H1 (cell line): ENCODE results near the gene FBN1. TPM values are rescaled to one million over a fixed set of nuclear protein-coding genes. Genes with fewer than 3 reads are reported as not detected.

Experiments used
- CTCF ChIA-PET: fragments of 300-600 bp; sonication (Branson Sonifier 250); formaldehyde crosslinking; loops from one replicate; lab custom pipeline; 2021; ENCODE audit not compliant: partially characterized antibody; lab: Charles Lee
- POLR2A ChIA-PET: fragments of 300-600 bp; sonication (Branson Sonifier 250); formaldehyde crosslinking; loops from one replicate; lab custom pipeline; 2021; ENCODE audit warnings: inconsistent platforms; ENCODE audit not compliant: partially characterized antibody; lab: Charles Lee
- DNase-seq, 2 experiments: peaks; one replicate each; pipeline versions ENCODE4 v3.0.0 to v3.0.0-alpha.2; 2010 to 2022; ENCODE audit warnings: low spot score in 2 of 2, low read depth in 1 of 2, mixed read lengths in 1 of 2
- FAIRE-seq: peaks from 2 replicates; lab custom pipeline; 2011; peaks lifted over from hg19 to GRCh38; lab: Jason Lieb, UNC
- H2AFZ ChIP-seq: 2 replicates; pipeline ENCODE4 v1.8.1; 2012; ENCODE audit warnings: low read length, inconsistent platforms
- H2AK5ac ChIP-seq: 2 replicates; pipeline ENCODE4 v1.6.1; 2013; ENCODE audit warnings: low read depth, low read length
- H2BK120ac ChIP-seq: replicated peaks from 2 replicates; pipeline ENCODE3; 2013; ENCODE audit warnings: low read depth, low read length, inconsistent platforms
- H2BK12ac ChIP-seq: 2 replicates; pipeline ENCODE4 v1.6.1; 2013; ENCODE audit warnings: low read depth, low read length
- H2BK15ac ChIP-seq: 2 replicates; pipeline ENCODE4 v1.6.1; 2013; ENCODE audit warnings: low read length
- H2BK20ac ChIP-seq: 2 replicates; pipeline ENCODE4 v1.6.1; 2013; ENCODE audit warnings: low read length
- H2BK5ac ChIP-seq: 2 replicates; pipeline ENCODE4 v1.6.1; 2013; ENCODE audit warnings: low read depth, low read length
- H3K14ac ChIP-seq: 2 replicates; pipeline ENCODE4 v1.6.1; 2013; ENCODE audit warnings: inconsistent platforms; ENCODE audit not compliant: insufficient read length
- H3K18ac ChIP-seq: 2 replicates; pipeline ENCODE4 v1.6.1; 2013; ENCODE audit warnings: low read length; ENCODE audit errors: extremely low read depth
- H3K23ac ChIP-seq: 2 replicates; pipeline ENCODE4 v1.6.1; 2013; ENCODE audit warnings: inconsistent platforms; ENCODE audit not compliant: insufficient read length
- H3K23me2 ChIP-seq: 2 replicates; pipeline ENCODE4 v1.6.1; 2013; ENCODE audit warnings: low read depth, low read length
- H3K27ac ChIP-seq: 2 replicates; pipeline ENCODE4 v1.6.1; 2011; ENCODE audit warnings: low read depth, low read length, inconsistent platforms
- H3K27me3 ChIP-seq, 4 experiments: replicated peaks in 1 of 4; 1 replicate in 1 of 4; 2 replicates in 3 of 4; pipeline versions ENCODE4 v1.6.1 to v1.8.1; 2011 to 2013; ENCODE audit warnings: low read length in 3 of 4, mild to moderate bottlenecking in 3 of 4, inconsistent platforms in 2 of 4, mixed read lengths in 2 of 4, moderate library complexity in 1 of 4; ENCODE audit not compliant: control insufficient read depth in 3 of 4, insufficient read depth in 3 of 4; ENCODE audit errors: extremely low read depth in 1 of 4
- H3K36me3 ChIP-seq, 4 experiments: 2 replicates each; pipeline versions ENCODE4 v1.6.1 to v1.8.1; 2011 to 2013; ENCODE audit warnings: mild to moderate bottlenecking in 4 of 4, low read length in 3 of 4, moderate library complexity in 2 of 4, control low read depth in 1 of 4, inconsistent platforms in 1 of 4; ENCODE audit not compliant: insufficient read depth in 4 of 4, control insufficient read depth in 2 of 4
- H3K4ac ChIP-seq: replicated peaks from 2 replicates; pipeline ENCODE3; 2013; ENCODE audit warnings: low read length, low read depth, mixed read lengths, inconsistent platforms; ENCODE audit not compliant: insufficient read length
- H3K4me1 ChIP-seq, 4 experiments: replicated peaks in 1 of 4; 1 replicate in 1 of 4; 2 replicates in 3 of 4; pipeline versions ENCODE4 v1.6.1 to v1.8.1; 2011 to 2013; ENCODE audit warnings: low read length in 3 of 4, inconsistent platforms in 2 of 4, mixed read lengths in 1 of 4; ENCODE audit not compliant: insufficient read depth in 4 of 4, control insufficient read depth in 3 of 4
- H3K4me2 ChIP-seq, 2 experiments: 2 replicates each; pipeline versions ENCODE4 v1.6.1 to v1.8.1; 2011 to 2013; ENCODE audit warnings: low read depth in 2 of 2, low read length in 2 of 2, control low read depth in 1 of 2, inconsistent platforms in 1 of 2, mild to moderate bottlenecking in 1 of 2; ENCODE audit not compliant: insufficient read depth in 1 of 2
- H3K4me3 ChIP-seq, 4 experiments: fragments of 200-600, 300-600 bp in 1 of 4; sonication (generic), shearing (Covaris generic), sonication (Bioruptor Twin) in 1 of 4; 2 replicates each; pipeline versions ENCODE4 v1.5.1 to v1.8.1; 2011 to 2016; ENCODE audit warnings: low read length in 4 of 4, low read depth in 3 of 4, control low read depth in 2 of 4, inconsistent platforms in 2 of 4, mild to moderate bottlenecking in 2 of 4, mixed read lengths in 1 of 4, moderate library complexity in 1 of 4; ENCODE audit not compliant: insufficient read depth in 2 of 4; ENCODE audit errors: extremely low read depth in 1 of 4
- H3K56ac ChIP-seq: replicated peaks from 2 replicates; pipeline ENCODE3; 2013; ENCODE audit warnings: low read depth, mild to moderate bottlenecking, mixed read lengths, low read length, inconsistent platforms; ENCODE audit not compliant: insufficient read length
- H3K79me1 ChIP-seq: 2 replicates; pipeline ENCODE4 v1.6.1; 2013; ENCODE audit warnings: low read depth, low read length, control low read depth
- H3K79me2 ChIP-seq, 2 experiments: 2 replicates each; pipeline versions ENCODE4 v1.6.1 to v1.8.1; 2012 to 2013; ENCODE audit warnings: low read length in 2 of 2, mild to moderate bottlenecking in 2 of 2, inconsistent platforms in 1 of 2; ENCODE audit not compliant: insufficient read depth in 2 of 2, control insufficient read depth in 1 of 2
- H3K9ac ChIP-seq, 4 experiments: replicated peaks in 1 of 4; 1 replicate in 1 of 4; 2 replicates in 3 of 4; pipeline versions ENCODE4 v1.6.1 to v1.8.1; 2011 to 2013; ENCODE audit warnings: low read depth in 3 of 4, low read length in 3 of 4, control low read depth in 2 of 4, mild to moderate bottlenecking in 2 of 4, moderate library complexity in 2 of 4, inconsistent platforms in 1 of 4; ENCODE audit errors: extremely low read depth in 1 of 4
- H3K9me3 ChIP-seq, 2 experiments: 2 replicates each; pipeline versions ENCODE4 v1.6.1 to v1.8.1; 2012 to 2013; ENCODE audit warnings: mild to moderate bottlenecking in 2 of 2, moderate library complexity in 2 of 2, control low read depth in 1 of 2, inconsistent platforms in 1 of 2, low read depth in 1 of 2, low read length in 1 of 2, mixed read lengths in 1 of 2; ENCODE audit not compliant: insufficient read depth in 2 of 2
- H4K20me1 ChIP-seq, 2 experiments: replicated peaks in 1 of 2; 2 replicates each; pipeline versions ENCODE3 to v1.8.1; 2011 to 2013; ENCODE audit warnings: inconsistent platforms in 2 of 2, low read length in 2 of 2, mild to moderate bottlenecking in 1 of 2; ENCODE audit not compliant: insufficient read depth in 2 of 2, control insufficient read depth in 1 of 2
- H4K5ac ChIP-seq: 2 replicates; pipeline ENCODE4 v1.6.1; 2013; ENCODE audit warnings: low read length, low read depth, mixed read lengths, inconsistent platforms; ENCODE audit not compliant: insufficient read length
- H4K8ac ChIP-seq: 2 replicates; pipeline ENCODE4 v1.8.0; 2013; ENCODE audit warnings: mild to moderate bottlenecking, moderate library complexity, low read length, inconsistent platforms; ENCODE audit not compliant: insufficient read depth; ENCODE audit errors: extremely low read depth
- H4K91ac ChIP-seq: replicated peaks from 2 replicates; pipeline ENCODE3; 2013; ENCODE audit warnings: low read length, mixed read lengths, inconsistent platforms; ENCODE audit not compliant: insufficient read length
- ASH2L ChIP-seq: fragments of 200-600, 300-600 bp; sonication (generic); IDR thresholded peaks from one replicate; pipeline ENCODE4 v1.7.1; 2017; ENCODE audit warnings: low read length
- BCL11A ChIP-seq, 2 experiments: IDR thresholded peaks; one replicate each; pipeline ENCODE4 v1.6.1; 2011; ENCODE audit warnings: low read depth in 2 of 2, low read length in 2 of 2, mild to moderate bottlenecking in 2 of 2
- BRCA1 ChIP-seq: IDR thresholded peaks from 2 replicates; pipeline ENCODE4 v1.6.1; 2012; ENCODE audit warnings: low read depth, low read length, improper control_type of control experiment
- CEBPB ChIP-seq: IDR thresholded peaks from 2 replicates; pipeline ENCODE4 v1.6.1; 2012; ENCODE audit warnings: low read depth, low read length
- CHD1 ChIP-seq: IDR thresholded peaks from 2 replicates; pipeline ENCODE4 v1.6.1; 2012; ENCODE audit warnings: low read depth, low read length, improper control_type of control experiment
- CTBP2 ChIP-seq: IDR thresholded peaks from 2 replicates; pipeline ENCODE4 v1.7.0; 2011; ENCODE audit warnings: borderline replicate concordance, mild to moderate bottlenecking, moderate library complexity, mixed read lengths, low read length; ENCODE audit not compliant: insufficient read depth, insufficient read length
- EGR1 ChIP-seq: IDR thresholded peaks from 2 replicates; pipeline ENCODE4 v1.6.1; 2011; ENCODE audit warnings: low read depth, low read length, borderline replicate concordance
- GABPA ChIP-seq: IDR thresholded peaks from 2 replicates; pipeline ENCODE4 v1.6.1; 2011; ENCODE audit warnings: mild to moderate bottlenecking, low read length, moderate library complexity, borderline replicate concordance; ENCODE audit not compliant: insufficient read depth
- JUN ChIP-seq: IDR thresholded peaks from 2 replicates; pipeline ENCODE4 v1.6.1; 2011; ENCODE audit warnings: low read depth, mild to moderate bottlenecking, improper control_type of control experiment, low read length
- KDM5A ChIP-seq: fragments of 200-600 bp; IDR thresholded peaks from 2 replicates; pipeline ENCODE4 v1.7.1; 2012; ENCODE audit warnings: mild to moderate bottlenecking, low read length, inconsistent platforms, mixed read lengths
- MAFK ChIP-seq: IDR thresholded peaks from 2 replicates; pipeline ENCODE4 v1.6.1; 2012; ENCODE audit warnings: low read depth, mild to moderate bottlenecking, improper control_type of control experiment, low read length
- PHF8 ChIP-seq: fragments of 200-600 bp; sonication (generic); conservative IDR thresholded peaks from 2 replicates; pipeline ENCODE4 v1.7.1; 2012; ENCODE audit warnings: low read depth, mild to moderate bottlenecking, inconsistent platforms, low read length, moderate library complexity
- SP2 ChIP-seq: IDR thresholded peaks from 2 replicates; pipeline ENCODE4 v1.6.1; 2012; ENCODE audit warnings: mild to moderate bottlenecking, low read length, inconsistent platforms
- YY1 ChIP-seq: IDR thresholded peaks from 2 replicates; pipeline ENCODE4 v1.6.1; 2011; ENCODE audit warnings: low read depth, mild to moderate bottlenecking, low read length
- WGBS, 2 experiments: shearing (Covaris generic) in 1 of 2; methylation state at CpG; one replicate each; pipeline versions ENCODE4 v1.1.6 to v1.1.7; 2013 to 2015; ENCODE audit warnings: low lambda C conversion rate in 2 of 2, mixed read lengths in 2 of 2, inconsistent platforms in 1 of 2, low coverage in 1 of 2, missing lambda C conversion rate in 1 of 2; ENCODE audit not compliant: insufficient replicate concordance in 2 of 2, insufficient coverage in 1 of 2, insufficient read length in 1 of 2; ENCODE audit errors: extremely low coverage in 1 of 2, missing lambda C conversion rate in 1 of 2; 5-methylcytosine and 5-hydroxymethylcytosine counted together
- polyA plus RNA-seq, 7 experiments: library from polyadenylated mRNA; depleted of rRNA in 3 of 7; stranded (reverse) in 5 of 7; unstranded in 2 of 7; fragments of >200 nt in 5 of 7; fragments of 200-250 nt in 2 of 7; gene quantifications; 1 replicate in 5 of 7; 2 replicates in 1 of 7; 4 replicates in 1 of 7; pipeline versions ENCODE4 v1.2.1 to v1.2.3, GENCODE V29; 2011 to 2013; ENCODE audit warnings: missing spikeins in 2 of 7, mixed read lengths in 2 of 7
- total RNA-seq: library from RNA; stranded (reverse); fragmentation: NEBNext Ultra II Directional; extraction: Animal tissue kit (Norgen Biotek cat#: 25700); gene quantifications from 2 replicates; pipeline ENCODE4 v1.2.1, GENCODE V29; 2021
- TF ChIP-seq, protein P1 (sequence below): IDR thresholded peaks from 2 replicates; pipeline ENCODE4 v1.6.1; 2012; ENCODE audit warnings: inconsistent platforms

FBN1 gene
- total and polyA plus RNA-seq, 2 of the 8 experiments (the other 6 are each of a cell fraction or from before 2014, with no cell fraction given), result 3.0 to 4.0 TPM

GRCh38 chr15:48510976-48511375, 134.5 kb downstream of the FBN1 start:
- POLR2A ChIA-PET, result interaction anchor here (0.6 kb wide), 1 partner anchor 106 kb away, joined by 3 read pairs; no protein-coding TSS in a partner anchor
- Histone ChIP-seq H3K18ac (no peak overlapping the region), H3K9ac (no peak overlapping the region), H3K23ac (no peak overlapping the region), H4K8ac (no peak overlapping the region), H2BK5ac (no peak overlapping the region), H3K9me3 (no peaks in the 10 kb centered on the region), H3K23me2 (no peaks in the 10 kb centered on the region), H3K14ac (no peak overlapping the region), H2AK5ac (no peak overlapping the region), H2AFZ (no peak overlapping the region), H4K91ac (no peak overlapping the region), H3K79me2 (no peaks in the 10 kb centered on the region), H3K27ac (no peak overlapping the region), H3K4ac (no peak overlapping the region), H4K20me1 (no peaks in the 10 kb centered on the region), H3K56ac (no peak overlapping the region), H3K4me3 (no peak overlapping the region), H3K79me1 (no peaks in the 10 kb centered on the region), H3K4me2 (no peak overlapping the region), H2BK120ac (no peak overlapping the region), H3K27me3 (peaks cover 0 to 2% (median 0%) of the 10 kb centered on the region in 4 experiments; a peak in 1 of 7 replicates), H3K36me3 (no peaks in the 10 kb centered on the region), H2BK20ac (no peak overlapping the region), H2BK12ac (no peak overlapping the region), H3K4me1 (no peaks in the 10 kb centered on the region), H4K5ac (no peak overlapping the region), H2BK15ac (no peak overlapping the region)
- DNase-seq, result no peak
- WGBS, 2 experiments, result 86% methylated on average over 6 of the region's 6 CpGs; no CpG with 5 or more reads in 1 of the 2 experiments
- CTCF ChIA-PET, result interaction anchor here (1.1 to 1.6 kb wide), 2 partner anchors 10 to 32 kb away, joined by 3 to 7 read pairs; no protein-coding TSS in a partner anchor
- FAIRE-seq, result no peak
- TF ChIP-seq SP2 (no peak), ASH2L (no peak), EGR1 (no peak), CEBPB (no peak), BRCA1 (no peak), GABPA (no peak), BCL11A (IDR thresholded peaks at IDR 0.05; ENCODE audit: low read depth in 2 of 2, low read length in 2 of 2) (no peak), MAFK (no peak), JUN (no peak), CHD1 (no peak), CTBP2 (no peak), YY1 (no peak), KDM5A (no peak), PHF8 (no peak)
- TF ChIP-seq, protein P1, sequence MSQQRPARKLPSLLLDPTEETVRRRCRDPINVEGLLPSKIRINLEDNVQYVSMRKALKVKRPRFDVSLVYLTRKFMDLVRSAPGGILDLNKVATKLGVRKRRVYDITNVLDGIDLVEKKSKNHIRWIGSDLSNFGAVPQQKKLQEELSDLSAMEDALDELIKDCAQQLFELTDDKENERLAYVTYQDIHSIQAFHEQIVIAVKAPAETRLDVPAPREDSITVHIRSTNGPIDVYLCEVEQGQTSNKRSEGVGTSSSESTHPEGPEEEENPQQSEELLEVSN, result no peak
